ENCODE data around the gene RPTOR.
A peak's percentile ranks its signal among the peaks of the same experiment; 100 is the strongest.

The RPTOR gene

GRCh38 chr17:80798595-80799537 lies 254.2 kb downstream of the RPTOR start:
- Histone ChIP-seq H3K4me2 (ENCODE audit: insufficient read depth, low read length) (no peak overlapping the region), H3K79me2 (ENCODE audit: insufficient read depth, low read length) (0 out of 2 replicates have a peak, but pooled peaks cover 5% of the 10 kb centered on the region), H3K4me3 (ENCODE audit: low read depth in 1 of 2, low read length in 2 of 2) (no peak overlapping the region), H3K27me3 (ENCODE audit: insufficient read depth, low read length, poor library complexity) (no peaks in the 10 kb centered on the region), H3K36me3 (ENCODE audit: insufficient read depth, low read length) (peaks cover 40% of the 10 kb centered on the region), H3K27ac (ENCODE audit: low read length) (peak overlapping the region; percentile 3; the same call in 1 of the 2 replicates), H3K9me3 (ENCODE audit: insufficient read depth, low read length, severe bottlenecking) (no peaks in the 10 kb centered on the region), H3K9ac (ENCODE audit: low read depth, low read length) (no peak overlapping the region), H2AFZ (ENCODE audit: low read depth, low read length) (no peak overlapping the region), H4K20me1 (ENCODE audit: insufficient read depth, low read length) (no peaks in the 10 kb centered on the region), H3K4me1 (ENCODE audit: insufficient read depth, low read length) (no peaks in the 10 kb centered on the region)
- DNase-seq (no peak), ATAC-seq (ENCODE audit: insufficient read depth, low read depth) (no peak)
- TF ChIP-seq, protein P1, sequence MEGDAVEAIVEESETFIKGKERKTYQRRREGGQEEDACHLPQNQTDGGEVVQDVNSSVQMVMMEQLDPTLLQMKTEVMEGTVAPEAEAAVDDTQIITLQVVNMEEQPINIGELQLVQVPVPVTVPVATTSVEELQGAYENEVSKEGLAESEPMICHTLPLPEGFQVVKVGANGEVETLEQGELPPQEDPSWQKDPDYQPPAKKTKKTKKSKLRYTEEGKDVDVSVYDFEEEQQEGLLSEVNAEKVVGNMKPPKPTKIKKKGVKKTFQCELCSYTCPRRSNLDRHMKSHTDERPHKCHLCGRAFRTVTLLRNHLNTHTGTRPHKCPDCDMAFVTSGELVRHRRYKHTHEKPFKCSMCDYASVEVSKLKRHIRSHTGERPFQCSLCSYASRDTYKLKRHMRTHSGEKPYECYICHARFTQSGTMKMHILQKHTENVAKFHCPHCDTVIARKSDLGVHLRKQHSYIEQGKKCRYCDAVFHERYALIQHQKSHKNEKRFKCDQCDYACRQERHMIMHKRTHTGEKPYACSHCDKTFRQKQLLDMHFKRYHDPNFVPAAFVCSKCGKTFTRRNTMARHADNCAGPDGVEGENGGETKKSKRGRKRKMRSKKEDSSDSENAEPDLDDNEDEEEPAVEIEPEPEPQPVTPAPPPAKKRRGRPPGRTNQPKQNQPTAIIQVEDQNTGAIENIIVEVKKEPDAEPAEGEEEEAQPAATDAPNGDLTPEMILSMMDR (IDR thresholded peaks at IDR 0.05; ENCODE audit: borderline replicate concordance, extremely low read depth, low read length, poor library complexity, severe bottlenecking): no peak
- no peak for TF ChIP-seq EZH2 (IDR thresholded peaks at IDR 0.05; ENCODE audit: borderline replicate concordance, low read depth, low read length, severe bottlenecking)

- Histone ChIP-seq H3K4me3 (ENCODE audit: low read depth in 1 of 2, low read length in 2 of 2) (no peak overlapping the region), H3K36me3 (ENCODE audit: insufficient read depth, low read length) (peaks cover 44% of the 10 kb centered on the region), H3K4me1 (ENCODE audit: insufficient read depth, low read length) (no peaks in the 10 kb centered on the region), H3K27me3 (ENCODE audit: insufficient read depth, low read length, poor library complexity) (no peaks in the 10 kb centered on the region), H3K4me2 (ENCODE audit: insufficient read depth, low read length) (no peak overlapping the region), H4K20me1 (ENCODE audit: insufficient read depth, low read length) (no peaks in the 10 kb centered on the region), H3K27ac (ENCODE audit: low read length) (0 out of 2 replicates have a peak overlapping the region, but pooled peaks have one; percentile 11), H3K79me2 (ENCODE audit: insufficient read depth, low read length) (0 out of 2 replicates have a peak, but pooled peaks cover 5% of the 10 kb centered on the region), H3K9ac (ENCODE audit: low read depth, low read length) (no peak overlapping the region), H2AFZ (ENCODE audit: low read depth, low read length) (no peak overlapping the region), H3K9me3 (ENCODE audit: insufficient read depth, low read length, severe bottlenecking) (no peaks in the 10 kb centered on the region)
- ATAC-seq (ENCODE audit: insufficient read depth, low read depth) (no peak), DNase-seq (no peak)
- TF ChIP-seq, protein P1 (IDR thresholded peaks at IDR 0.05; ENCODE audit: borderline replicate concordance, extremely low read depth, low read length, poor library complexity, severe bottlenecking): no peak
- no peak for TF ChIP-seq EZH2 (IDR thresholded peaks at IDR 0.05; ENCODE audit: borderline replicate concordance, low read depth, low read length, severe bottlenecking)
Measured at GRCh38 chr17:80799538-80800480, 255.2 kb downstream of the RPTOR start.

DNA sequence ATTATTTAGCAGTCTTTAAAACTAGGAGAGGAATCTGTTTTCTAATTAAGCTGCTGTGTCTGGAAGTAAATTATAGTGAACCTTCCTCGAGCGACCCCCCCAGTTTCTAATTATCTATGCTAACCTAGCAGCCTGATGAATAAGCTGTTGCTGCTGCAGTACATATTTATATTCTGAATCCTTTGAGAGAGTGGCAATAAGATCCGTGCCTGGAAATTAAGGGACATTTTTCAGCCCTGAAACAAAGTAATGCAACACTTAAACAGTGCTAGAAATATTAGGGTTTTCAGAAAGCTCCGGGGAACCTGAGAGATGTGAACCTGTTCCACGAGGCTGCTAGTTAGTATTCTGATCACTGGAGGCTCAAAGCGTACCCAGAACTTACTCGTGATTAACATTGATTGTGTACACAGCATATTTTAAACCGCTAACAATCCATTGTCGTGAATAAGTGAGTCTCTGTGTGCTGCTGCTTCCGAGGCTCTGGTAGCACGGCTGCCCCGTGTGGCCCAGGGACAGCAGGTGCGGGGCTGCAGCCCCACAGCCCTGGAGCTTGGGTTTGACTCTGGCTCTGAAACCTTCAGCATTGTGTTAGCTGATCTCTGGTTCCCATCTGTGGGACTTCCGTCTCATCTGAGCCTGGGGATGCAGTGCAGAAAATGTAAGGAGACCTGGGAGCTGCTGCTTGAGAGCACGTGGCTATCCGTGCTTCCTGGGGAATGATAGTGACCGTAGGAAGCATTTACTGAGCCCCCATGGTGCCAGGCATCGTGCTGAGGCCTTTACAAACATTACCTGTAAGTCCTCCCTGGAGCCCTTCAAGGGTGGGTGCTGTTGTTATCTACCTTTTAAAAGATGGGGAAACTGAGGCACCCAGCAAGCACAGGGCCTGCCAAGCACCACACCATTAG lies 256.1 kb downstream of the RPTOR start:
- Histone ChIP-seq H3K27me3 (ENCODE audit: insufficient read depth, low read length, poor library complexity) (no peaks in the 10 kb centered on the region), H3K9me3 (ENCODE audit: insufficient read depth, low read length, severe bottlenecking) (peaks cover 5% of the 10 kb centered on the region), H3K4me3 (ENCODE audit: low read depth in 1 of 2, low read length in 2 of 2) (no peak overlapping the region), H3K4me2 (ENCODE audit: insufficient read depth, low read length) (no peak overlapping the region), H2AFZ (ENCODE audit: low read depth, low read length) (no peak overlapping the region), H3K36me3 (ENCODE audit: insufficient read depth, low read length) (peaks cover 42% of the 10 kb centered on the region), H3K79me2 (ENCODE audit: insufficient read depth, low read length) (0 out of 2 replicates have a peak, but pooled peaks cover 5% of the 10 kb centered on the region), H3K9ac (ENCODE audit: low read depth, low read length) (no peak overlapping the region), H3K4me1 (ENCODE audit: insufficient read depth, low read length) (no peaks in the 10 kb centered on the region), H3K27ac (ENCODE audit: low read length) (no peak overlapping the region), H4K20me1 (ENCODE audit: insufficient read depth, low read length) (no peaks in the 10 kb centered on the region)
- DNase-seq (no peak), ATAC-seq (ENCODE audit: insufficient read depth, low read depth) (no peak)
- TF ChIP-seq, protein P1 (IDR thresholded peaks at IDR 0.05; ENCODE audit: borderline replicate concordance, extremely low read depth, low read length, poor library complexity, severe bottlenecking): no peak
- TF ChIP-seq EZH2 (IDR thresholded peaks at IDR 0.05; ENCODE audit: borderline replicate concordance, low read depth, low read length, severe bottlenecking): no peak
